Stimulated activated CD8-positive, alpha-beta memory T cell treated with anti-CD3 and anti-CD28 coated beads, Interleukin-2, amount 100 ng/mL, for 1 hour (primary cell): ENCODE results near the gene TPCN2.

Source experiments
- DNase-seq, 2 donors: peaks; one replicate each; pipeline ENCODE4 v3.0.0-alpha.2; 2020; ENCODE audit warnings: low read depth in 2 of 2

TPCN2 gene

DNA sequence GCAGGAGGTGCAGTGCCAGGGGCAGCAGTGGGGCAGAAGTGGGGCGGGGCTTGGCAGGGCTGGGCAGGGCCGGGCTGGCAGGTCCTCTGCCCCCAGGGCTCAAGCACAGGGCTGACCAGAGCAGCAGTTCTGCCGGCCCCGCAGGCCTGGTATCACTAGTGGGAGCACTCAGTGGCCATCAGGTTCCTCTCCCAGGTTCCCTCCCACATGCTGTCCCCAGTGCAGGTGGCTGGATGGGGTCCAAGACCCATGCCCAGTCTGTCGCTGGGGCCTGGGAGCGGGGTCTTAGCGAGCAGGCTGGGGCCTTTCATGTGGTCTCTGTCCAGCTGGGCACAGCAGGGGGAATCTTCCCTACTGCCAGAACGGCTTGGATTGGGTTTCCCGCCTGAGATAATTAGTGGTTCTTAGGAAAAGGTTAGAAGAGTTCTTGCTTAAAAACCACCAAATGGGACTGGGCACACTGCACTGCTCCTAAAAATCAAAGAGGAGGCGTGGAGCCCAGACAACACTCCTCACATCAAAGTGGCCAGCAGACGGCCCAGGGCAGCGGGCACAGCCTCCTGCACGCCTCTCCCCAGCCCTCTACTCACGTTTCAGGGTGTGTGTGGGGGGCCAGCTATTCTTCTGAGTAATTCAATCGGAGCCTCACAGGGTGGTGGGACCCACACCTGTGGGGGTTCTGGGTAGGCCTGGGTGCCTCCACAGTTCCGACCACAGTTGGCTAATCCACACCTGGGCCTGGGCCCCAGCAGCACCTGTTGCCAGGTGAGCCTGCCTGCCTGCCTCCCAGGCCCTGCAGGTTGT lies 45.6 kb downstream of the TPCN2 start:
- no peak for DNase-seq

DNA sequence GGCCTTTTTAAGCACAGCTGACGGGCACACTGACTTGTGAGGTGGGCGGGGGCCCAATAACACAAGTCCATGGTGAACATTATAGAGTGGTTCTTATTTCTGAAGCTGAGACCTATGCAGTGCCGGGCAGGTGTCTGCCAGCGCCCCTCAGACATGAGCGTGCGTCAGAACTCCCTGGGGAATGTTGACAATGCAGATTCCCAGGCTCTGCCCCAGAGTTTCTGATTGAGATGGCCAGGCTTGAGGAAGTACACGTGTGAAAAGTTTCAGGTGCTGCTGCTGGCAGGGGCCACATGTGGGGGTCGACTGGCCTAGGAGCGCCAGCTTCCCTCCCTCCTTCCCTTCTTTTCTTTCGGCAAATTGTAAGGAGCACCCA lies 46.2 kb downstream of the TPCN2 start:
- no peak for DNase-seq

- no peak for DNase-seq
Observed at GRCh38 chr11:69095300-69095699, 46.6 kb downstream of the TPCN2 start.

- no peak for DNase-seq
Observed at GRCh38 chr11:69096473-69096872, 47.7 kb downstream of the TPCN2 start.

DNA sequence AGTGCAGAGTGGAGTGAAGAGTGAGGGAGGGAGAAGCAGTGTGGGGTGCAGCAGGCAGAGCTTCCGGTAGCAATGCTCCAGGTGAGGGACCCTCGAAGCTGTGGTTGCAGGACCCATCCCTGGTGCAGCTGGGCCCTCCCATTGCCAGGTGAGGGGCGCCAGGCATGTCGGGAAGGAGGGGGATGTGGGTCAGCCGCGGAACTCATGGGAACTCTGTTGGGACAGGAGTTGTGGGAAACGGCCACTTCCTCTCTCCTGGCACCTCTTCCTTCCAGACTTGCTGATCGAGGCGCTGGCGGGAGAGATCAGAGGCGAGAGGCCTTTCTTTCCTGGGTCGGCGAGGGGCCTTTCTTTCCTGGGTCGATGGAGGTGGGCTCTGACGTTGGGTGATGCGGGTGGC lies 48.5 kb downstream of the TPCN2 start:
- no peak for DNase-seq

GRCh38 chr11:69099180-69099579 lies 50.4 kb downstream of the TPCN2 start:
- no peak for DNase-seq

GRCh38 chr11:69100454-69101114 lies 51.9 kb downstream of the TPCN2 start:
- DNase-seq = no peak

- peak; percentile 29 to 48 for DNase-seq
Observed at GRCh38 chr11:69101115-69101791, 52.5 kb downstream of the TPCN2 start.

GRCh38 chr11:69101792-69102695 lies 53.3 kb downstream of the TPCN2 start:
- DNase-seq = no peak

DNA sequence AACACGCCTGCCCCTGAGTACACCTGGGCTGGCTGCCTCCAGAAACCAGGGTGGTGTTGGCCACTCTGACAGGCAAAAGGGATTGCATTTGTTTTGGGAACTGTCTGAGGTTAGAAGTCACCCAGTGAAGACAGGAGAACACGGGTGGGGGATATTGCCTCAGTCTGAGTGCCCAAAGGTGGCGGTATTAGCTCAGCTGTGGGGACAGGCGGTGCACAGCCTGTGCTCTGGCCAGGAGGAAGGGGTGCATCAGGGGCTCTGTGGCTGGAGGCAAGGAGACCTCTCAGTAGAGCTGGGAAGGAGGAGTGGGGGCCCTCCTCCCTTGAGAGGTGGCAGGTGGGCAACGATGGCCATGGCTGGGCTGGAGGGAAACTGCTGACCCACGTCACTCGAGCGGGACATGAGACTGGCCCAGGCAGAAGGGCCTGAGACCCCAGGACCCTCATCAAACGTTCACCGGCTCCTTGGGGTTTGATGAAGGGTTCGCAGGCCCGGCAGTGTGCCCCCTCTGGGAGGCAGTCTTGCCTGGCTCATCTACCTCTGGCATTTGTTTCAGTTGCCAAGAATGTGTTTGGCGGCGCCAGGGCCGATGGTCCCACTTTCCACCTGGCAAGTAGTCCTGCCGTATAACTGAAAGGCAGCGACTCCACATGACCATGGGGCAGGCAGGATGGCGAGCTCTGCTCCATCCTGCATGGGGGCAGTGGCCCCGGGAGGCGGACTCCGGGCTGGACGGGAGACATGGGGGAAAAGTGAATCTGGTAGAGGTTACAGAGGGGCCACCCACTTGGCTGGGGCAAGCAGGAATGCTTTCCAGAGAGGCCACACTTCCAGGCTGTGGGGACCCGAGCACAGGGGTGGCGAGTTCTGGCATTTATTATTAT lies 54.2 kb downstream of the TPCN2 start:
- no peak for DNase-seq

- no peak for DNase-seq
Observed at GRCh38 chr11:69104212-69104855, 55.6 kb downstream of the TPCN2 start.

GRCh38 chr11:69104856-69105395 lies 56.2 kb downstream of the TPCN2 start:
- DNase-seq = no peak

GRCh38 chr11:69105461-69106030 lies 56.8 kb downstream of the TPCN2 start:
- DNase-seq = no peak

GRCh38 chr11:69106031-69106811 lies 57.5 kb downstream of the TPCN2 start:
- no peak for DNase-seq

- DNase-seq = no peak
Observed at GRCh38 chr11:69107413-69107812, 58.7 kb downstream of the TPCN2 start.

DNA sequence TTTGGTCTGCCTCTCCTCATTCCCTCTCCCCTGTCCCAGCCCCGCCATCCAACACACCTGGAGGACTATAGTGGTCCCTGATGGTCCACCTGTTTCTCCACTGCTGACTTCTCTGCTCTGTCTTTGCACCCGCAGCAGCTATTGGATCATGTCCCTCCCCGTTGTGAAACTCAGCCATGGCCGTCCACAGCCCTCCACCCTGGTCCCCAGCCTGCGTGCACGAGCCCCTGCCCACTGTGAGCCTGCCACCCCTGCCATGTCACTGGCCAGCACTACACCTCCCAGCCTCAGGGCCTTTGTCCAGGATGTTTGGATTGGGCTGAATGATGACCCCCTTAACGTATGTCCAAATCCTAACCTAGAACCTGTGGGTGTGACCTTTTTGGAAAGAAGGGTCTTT lies 59.3 kb downstream of the TPCN2 start:
- DNase-seq = no peak

GRCh38 chr11:69108559-69108958 lies 59.8 kb downstream of the TPCN2 start:
- no peak for DNase-seq

GRCh38 chr11:69109101-69109500 lies 60.4 kb downstream of the TPCN2 start:
- no peak for DNase-seq

- no peak for DNase-seq
Observed at GRCh38 chr11:69110451-69110850, 61.7 kb downstream of the TPCN2 start.
